GM21381 (cell line): Measurements from ENCODE around the gene ZNF701.

ENCODE experiments used
- ATAC-seq: cut with Tn5 transposase; IDR thresholded peaks from one replicate; pipeline ENCODE4 v1.9.1; 2021; ENCODE audit warnings: mild to moderate bottlenecking, moderate library complexity; ENCODE audit not compliant: unreplicated experiment

Gene ZNF701

DNA sequence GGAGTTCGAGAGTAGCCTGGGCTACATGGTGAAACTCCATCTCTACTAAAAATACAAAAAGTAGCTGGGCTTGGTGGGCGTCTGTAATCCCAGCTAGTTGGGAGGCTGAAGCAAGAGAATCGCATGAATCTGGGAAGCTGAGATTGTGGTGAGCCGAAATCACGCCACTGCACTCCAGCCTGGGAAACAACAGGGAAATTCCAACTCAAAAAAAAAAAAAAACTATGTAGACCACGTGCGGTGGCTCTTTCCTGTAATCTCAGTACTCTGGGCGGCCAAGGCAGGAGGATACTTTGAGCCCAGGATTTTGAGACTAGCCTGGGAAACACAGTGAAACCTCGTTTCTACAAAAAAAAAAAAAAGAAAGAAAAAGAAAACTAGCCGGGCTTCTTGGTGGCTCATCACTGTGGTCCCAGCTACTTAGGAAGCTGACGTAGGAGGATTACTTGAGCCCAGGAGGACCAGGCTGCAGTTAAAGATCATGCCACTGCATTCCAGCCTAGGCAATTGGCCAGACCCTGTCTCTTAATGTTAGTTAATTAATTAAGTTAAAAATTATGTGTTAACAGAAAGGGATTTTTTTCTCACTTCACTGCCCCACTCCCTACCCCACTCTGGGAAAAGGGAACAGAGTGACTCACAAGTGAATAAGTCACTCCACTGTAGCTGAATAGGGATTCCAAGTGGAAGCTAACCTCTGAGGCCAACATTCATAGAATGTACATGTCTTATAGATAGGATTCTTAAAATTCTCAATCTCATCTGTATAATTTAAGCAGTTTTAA, 65.9 kb downstream of the ZNF701 start:
- ATAC-seq: no peak
